Right atrium auricular region (tissue), 2 donors: ENCODE data around the gene LIMCH1. TPM values are rescaled to one million over a fixed set of nuclear protein-coding genes. Genes with fewer than 3 reads are reported as not detected.
A peak's percentile ranks its signal among the peaks of the same experiment; 100 is the strongest.

Source experiments
- DNase-seq: peaks from one replicate; pipeline ENCODE4 v3.0.0-alpha.2; 2019; ENCODE audit warnings: low spot score
- H3K27ac ChIP-seq, 2 donors: fragments of 200-600 bp; sonication (generic); 1 replicate in 1 of 2; 2 replicates in 1 of 2; pipeline ENCODE4 v1.5.1; 2016 to 2019
- H3K27me3 ChIP-seq, 2 donors: fragments of 200-600 bp; sonication (generic); one replicate each; pipeline versions ENCODE4 v1.5.1 to v1.6.0; 2017 to 2019
- H3K36me3 ChIP-seq: fragments of 200-600 bp; sonication (generic); one replicate; pipeline ENCODE4 v1.5.1; 2016
- H3K4me1 ChIP-seq, 2 donors: fragments of 200-600 bp; sonication (generic); one replicate each; pipeline versions ENCODE4 v1.5.1 to v1.6.0; 2017 to 2019
- H3K4me3 ChIP-seq, 2 donors: fragments of 200-600 bp; sonication (generic); 1 replicate in 1 of 2; 2 replicates in 1 of 2; pipeline ENCODE4 v1.5.1; 2017 to 2019; ENCODE audit warnings: mild to moderate bottlenecking in 1 of 2, moderate library complexity in 1 of 2
- H3K9me3 ChIP-seq, 2 donors: fragments of 200-600 bp; sonication (generic); one replicate each; pipeline ENCODE4 v1.5.1; 2019
- total RNA-seq, 2 donors: library from RNA; depleted of rRNA; stranded (reverse); fragments of >200 nt; gene quantifications; one replicate each; pipeline ENCODE4 v1.1.0, GENCODE V29; 2016
- TF ChIP-seq, protein P1 (sequence below), 2 donors: fragments of 200-600 bp; sonication (generic); IDR thresholded peaks; one replicate each; pipeline ENCODE4 v1.5.1; 2019; ENCODE audit warnings: antibody characterized with exemption in 2 of 2

The LIMCH1 gene
- total RNA-seq, 2 donors from 2014 or later, result 76.1 to 101 TPM

DNA sequence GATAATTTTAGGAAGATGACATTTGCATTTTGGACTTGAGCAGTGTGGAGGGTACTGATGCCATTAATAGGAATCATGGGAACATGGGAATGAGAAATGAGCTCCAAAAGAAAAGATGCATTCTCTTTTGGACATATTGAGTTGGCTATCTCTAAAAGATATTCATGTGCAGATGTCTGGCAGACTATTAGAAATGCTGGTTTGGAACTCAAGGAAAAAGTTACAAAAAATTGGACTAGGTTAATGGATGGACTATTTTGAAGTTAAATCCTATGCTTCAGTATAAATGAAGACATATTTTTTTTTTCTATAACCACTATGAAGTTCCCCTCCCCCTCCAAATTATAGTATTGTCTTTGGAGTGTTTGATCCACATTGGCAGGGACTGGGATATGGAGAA lies 3.6 kb upstream of the LIMCH1 start:
- H3K4me1 ChIP-seq, result peaks cover 0 to 36% of the 10 kb centered on the region in 2 donors
- no peaks in the 10 kb centered on the region for H3K9me3 ChIP-seq
- no peaks in the 10 kb centered on the region for H3K27me3 ChIP-seq
- no peak overlapping the region for H3K4me3 ChIP-seq
- no peak overlapping the region for H3K27ac ChIP-seq
- TF ChIP-seq, protein P1, sequence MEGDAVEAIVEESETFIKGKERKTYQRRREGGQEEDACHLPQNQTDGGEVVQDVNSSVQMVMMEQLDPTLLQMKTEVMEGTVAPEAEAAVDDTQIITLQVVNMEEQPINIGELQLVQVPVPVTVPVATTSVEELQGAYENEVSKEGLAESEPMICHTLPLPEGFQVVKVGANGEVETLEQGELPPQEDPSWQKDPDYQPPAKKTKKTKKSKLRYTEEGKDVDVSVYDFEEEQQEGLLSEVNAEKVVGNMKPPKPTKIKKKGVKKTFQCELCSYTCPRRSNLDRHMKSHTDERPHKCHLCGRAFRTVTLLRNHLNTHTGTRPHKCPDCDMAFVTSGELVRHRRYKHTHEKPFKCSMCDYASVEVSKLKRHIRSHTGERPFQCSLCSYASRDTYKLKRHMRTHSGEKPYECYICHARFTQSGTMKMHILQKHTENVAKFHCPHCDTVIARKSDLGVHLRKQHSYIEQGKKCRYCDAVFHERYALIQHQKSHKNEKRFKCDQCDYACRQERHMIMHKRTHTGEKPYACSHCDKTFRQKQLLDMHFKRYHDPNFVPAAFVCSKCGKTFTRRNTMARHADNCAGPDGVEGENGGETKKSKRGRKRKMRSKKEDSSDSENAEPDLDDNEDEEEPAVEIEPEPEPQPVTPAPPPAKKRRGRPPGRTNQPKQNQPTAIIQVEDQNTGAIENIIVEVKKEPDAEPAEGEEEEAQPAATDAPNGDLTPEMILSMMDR (IDR thresholded peaks at IDR 0.05), result no peak
- no peaks in the 10 kb centered on the region for H3K36me3 ChIP-seq
- no peak for DNase-seq

DNA sequence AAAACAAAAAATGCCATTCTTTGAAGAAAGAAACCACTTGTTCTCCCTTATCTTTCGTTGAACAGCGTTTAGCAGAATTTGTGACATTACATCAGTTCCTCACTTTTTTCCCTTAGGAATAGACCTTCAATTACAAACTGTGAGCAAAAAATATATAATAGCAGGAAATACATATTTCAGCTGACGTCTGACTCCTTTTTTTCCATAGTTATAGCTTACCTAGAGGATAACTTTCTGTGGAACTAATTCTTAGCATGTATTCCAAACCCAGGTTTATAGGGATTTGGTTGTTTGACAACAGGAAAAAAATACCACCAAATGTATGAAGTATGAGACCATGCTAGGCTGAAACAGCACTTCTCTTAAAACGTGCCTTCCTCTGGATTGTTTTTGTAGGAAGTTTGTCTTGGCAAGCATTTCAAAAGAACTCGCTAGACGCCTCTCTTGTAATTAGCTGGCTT lies 2.0 kb upstream of the LIMCH1 start:
- no peak for DNase-seq
- Histone ChIP-seq H3K27me3 (no peaks in the 10 kb centered on the region), H3K4me3 (no peak overlapping the region), H3K27ac (peak overlapping the region; percentile 62 to 67), H3K4me1 (peaks cover 0 to 51% of the 10 kb centered on the region in 2 donors), H3K36me3 (no peaks in the 10 kb centered on the region), H3K9me3 (no peaks in the 10 kb centered on the region)
- TF ChIP-seq, protein P1 (IDR thresholded peaks at IDR 0.05), result no peak

DNA sequence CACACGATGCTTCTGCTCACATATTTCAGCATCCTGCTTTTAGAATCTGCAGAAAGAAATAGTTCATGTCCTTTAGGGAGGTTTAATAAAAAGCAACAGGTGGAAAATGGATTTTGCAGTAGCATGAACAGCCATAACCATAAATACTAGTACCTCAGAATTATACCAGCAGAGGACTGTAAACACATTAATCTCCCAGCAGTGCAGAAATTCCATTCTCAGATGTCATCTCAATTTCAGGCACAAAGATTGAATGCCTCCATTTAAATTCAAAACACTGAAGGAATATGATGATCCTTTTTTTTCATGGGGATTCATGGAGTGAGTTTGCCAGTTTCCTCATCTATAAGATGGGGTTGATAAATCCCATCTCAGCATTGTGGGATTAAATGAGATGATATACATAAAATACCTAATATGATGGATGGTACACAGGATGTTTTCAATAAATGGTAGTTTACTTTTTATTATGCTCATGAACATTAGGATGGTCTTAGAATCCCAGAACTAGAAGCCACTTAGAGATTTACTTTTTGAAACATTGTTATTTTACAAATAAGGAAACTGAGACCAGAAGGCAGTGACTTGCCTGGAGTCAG lies 566 bp upstream of the LIMCH1 start:
- H3K36me3 ChIP-seq, result no peaks in the 10 kb centered on the region
- peak overlapping the region; percentile 89 to 90 for H3K27ac ChIP-seq
- TF ChIP-seq, protein P1 (IDR thresholded peaks at IDR 0.05), result no peak
- no peaks in the 10 kb centered on the region for H3K9me3 ChIP-seq
- no peak for DNase-seq
- H3K27me3 ChIP-seq, result no peaks in the 10 kb centered on the region
- no peak overlapping the region for H3K4me3 ChIP-seq
- peaks cover 0 to 65% of the 10 kb centered on the region in 2 donors for H3K4me1 ChIP-seq

DNA sequence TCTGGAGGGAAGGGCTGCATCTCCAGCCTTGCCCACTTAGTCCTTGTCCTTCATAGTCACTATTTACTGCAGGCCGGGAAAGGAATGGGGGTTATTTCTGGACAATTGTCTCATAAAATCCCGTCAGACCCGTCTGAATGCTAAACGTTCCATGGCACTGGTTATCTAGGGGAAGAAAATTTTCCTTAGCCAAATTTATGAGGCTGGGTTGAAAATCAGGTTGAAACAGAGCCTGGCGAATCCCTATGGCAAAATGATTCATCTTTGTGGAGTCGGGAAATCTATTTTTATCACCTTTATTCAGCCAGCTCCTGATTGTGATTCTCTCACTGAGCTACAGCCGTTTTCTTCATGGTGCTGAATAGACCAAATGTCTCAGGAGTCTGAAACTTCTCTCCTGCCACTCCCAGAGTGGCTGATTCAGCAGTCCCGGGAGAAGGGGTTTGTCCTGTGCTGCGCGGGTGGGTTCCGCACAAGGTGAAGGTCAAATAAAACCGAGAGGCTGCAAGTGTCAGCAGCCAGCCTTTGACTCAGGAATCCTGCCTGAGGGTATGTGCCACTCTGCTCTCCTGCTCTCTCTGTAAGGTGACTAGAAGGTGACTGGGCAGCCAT lies 1.0 kb downstream of the LIMCH1 start:
- no peaks in the 10 kb centered on the region for H3K27me3 ChIP-seq
- H3K9me3 ChIP-seq, result no peaks in the 10 kb centered on the region
- peak overlapping the region; percentile 89 to 90 for H3K27ac ChIP-seq
- H3K36me3 ChIP-seq, result no peaks in the 10 kb centered on the region
- peak overlapping the region; percentile 24 to 42 for H3K4me3 ChIP-seq
- peak; percentile 65 for DNase-seq
- peaks cover 0 to 78% of the 10 kb centered on the region in 2 donors for H3K4me1 ChIP-seq
- TF ChIP-seq, protein P1 (IDR thresholded peaks at IDR 0.05), result no peak

DNA sequence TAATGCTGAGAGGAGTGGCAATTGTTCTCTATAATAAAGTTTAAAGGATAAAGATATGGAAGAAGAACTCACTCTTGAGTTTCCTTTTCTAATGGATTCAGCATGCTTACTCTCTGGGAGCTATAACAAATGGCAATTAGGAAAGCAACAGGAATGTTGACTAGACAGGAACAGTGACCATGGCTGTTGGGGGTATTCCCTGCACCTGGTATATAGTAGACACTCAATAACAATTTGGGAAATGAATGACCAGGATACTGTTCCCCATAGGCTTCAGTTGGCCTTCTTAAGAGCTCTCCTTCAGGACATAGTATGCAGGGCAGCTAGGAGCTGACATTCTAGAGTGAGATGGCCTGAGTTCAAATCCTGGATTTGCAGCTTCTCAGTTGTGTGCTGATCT lies 1.8 kb downstream of the LIMCH1 start:
- TF ChIP-seq, protein P1 (IDR thresholded peaks at IDR 0.05), result no peak
- DNase-seq, result no peak
- Histone ChIP-seq H3K36me3 (no peaks in the 10 kb centered on the region), H3K27ac (peak overlapping the region; percentile 89 to 90), H3K27me3 (no peaks in the 10 kb centered on the region), H3K9me3 (no peaks in the 10 kb centered on the region), H3K4me3 (peak overlapping the region; percentile 24 to 42), H3K4me1 (peaks cover 0 to 85% of the 10 kb centered on the region in 2 donors)
